Brain pericyte (primary cell): ENCODE data around the gene CD200R1.

Source experiments
- DNase-seq: peaks from one replicate; pipeline ENCODE4 v3.0.0-alpha.2; 2012; ENCODE audit warnings: low read depth, low spot score

CD200R1 gene

DNA sequence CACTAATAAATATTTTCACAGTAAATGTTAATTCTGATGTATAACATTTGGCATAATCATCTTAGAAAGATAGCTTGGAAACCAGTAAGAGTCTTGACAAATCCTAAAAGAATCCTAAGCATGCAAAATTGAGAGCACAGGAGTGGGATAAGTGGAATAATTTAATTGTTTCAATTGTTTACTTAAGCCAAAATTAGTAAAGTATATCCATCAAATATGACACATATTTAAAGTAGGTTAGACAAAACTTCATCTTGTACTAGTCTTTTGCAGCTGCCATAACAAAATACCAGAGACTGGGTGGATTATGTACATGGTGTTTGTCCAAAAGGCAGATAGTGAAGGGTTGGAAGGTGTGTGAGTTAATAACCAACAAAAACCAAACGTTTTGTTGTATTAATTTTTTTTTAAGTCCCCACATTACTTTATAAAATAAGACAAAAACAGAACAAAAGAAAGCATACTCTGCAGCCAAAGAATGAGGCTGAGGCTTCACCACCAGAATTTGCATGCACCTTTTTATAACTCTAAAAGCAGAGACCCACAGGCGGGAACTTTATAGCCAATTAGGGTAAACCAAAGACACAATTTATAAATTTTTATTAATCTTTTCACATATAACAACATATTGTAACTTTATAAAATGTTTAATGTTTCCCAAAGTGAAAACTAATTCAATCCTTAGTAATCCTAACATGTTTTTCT, 86.4 kb downstream of the CD200R1 start:
- no peak for DNase-seq

DNA sequence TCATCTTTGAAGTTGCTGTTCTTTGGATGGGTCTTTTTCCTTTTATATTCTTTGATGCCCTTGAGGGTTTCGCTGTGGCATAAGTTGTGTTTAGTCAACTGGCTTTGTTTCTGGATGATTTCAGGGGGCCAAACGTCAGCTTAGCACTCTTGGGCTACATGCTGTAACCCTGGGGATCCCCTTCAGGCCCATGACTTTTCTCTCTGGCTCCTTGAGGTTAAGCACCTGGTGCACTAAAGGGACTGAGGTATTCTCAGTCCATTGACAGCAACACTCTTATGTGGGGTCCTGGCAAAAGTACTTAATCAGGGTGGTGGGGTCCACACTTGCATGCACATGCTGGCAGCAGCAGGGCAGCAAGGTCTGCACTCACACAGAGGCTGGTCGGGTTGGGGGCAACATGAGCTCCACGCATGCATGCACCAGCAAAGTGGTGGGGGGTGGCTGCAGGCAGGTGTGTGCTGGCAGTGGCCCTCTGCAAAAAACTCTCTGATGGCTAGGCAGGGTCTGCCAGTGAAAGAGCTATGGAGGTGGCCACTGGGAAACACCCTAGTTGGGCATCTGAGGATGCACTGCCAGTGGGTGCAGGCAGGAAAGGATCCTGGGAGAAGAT, 90.1 kb downstream of the CD200R1 start:
- DNase-seq = no peak

DNA sequence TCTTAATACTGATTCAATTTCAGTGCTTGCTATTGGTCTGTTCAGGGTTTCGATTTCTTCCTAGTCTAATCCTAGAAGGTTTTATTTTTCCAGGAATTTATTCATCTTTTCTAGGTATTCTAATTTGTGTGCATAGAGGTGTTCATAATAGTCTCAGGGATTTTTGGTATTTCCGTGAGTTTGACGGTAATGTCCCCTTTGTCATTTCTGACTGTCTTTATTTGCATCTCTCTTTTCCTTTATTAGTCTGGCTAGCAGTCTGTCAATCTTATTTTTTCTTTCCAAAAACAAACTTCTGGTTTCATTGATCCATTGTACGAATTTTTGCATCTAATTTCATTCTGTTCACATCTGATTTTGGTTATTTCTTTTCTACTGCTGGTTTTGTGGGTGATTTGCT, 93.0 kb downstream of the CD200R1 start:
- DNase-seq = no peak

DNA sequence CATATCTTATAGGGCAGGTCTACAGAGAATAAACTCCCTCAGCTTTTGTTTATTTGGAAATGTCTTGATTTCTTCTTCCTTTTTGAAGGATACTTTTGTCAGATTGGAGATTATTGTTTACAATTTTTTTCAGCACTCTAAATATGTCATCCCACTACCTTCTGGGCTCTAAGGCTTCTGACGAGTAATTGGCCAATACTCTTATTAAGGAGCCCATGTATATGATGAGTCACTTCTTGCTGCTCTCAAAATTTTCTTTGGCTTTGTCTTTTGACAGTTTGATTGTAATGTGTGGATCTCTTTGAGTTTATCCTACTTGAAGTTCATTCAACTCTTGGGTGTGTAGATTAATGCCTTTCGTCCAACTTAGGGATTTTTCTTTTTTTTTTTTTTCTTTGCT, 99.3 kb downstream of the CD200R1 start:
- no peak for DNase-seq

DNA sequence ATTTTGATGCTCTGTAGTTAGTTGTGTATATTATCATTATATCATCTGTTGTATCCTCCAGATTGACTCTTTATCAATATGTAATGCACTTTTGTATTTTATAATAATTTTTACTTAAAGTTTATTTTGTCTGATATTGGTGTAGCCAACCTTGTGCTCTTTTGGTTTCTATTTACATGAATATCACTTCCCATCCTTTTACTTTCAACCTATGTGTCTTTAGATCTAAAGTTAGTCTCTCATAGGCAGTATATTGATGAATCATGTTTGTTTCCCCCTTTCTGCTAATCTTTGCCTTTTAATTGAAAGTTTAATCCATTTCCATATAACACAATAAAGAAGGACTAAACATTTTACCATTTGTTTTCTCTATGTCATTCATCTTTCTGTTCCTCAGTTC, 100.2 kb downstream of the CD200R1 start:
- no peak for DNase-seq

DNA sequence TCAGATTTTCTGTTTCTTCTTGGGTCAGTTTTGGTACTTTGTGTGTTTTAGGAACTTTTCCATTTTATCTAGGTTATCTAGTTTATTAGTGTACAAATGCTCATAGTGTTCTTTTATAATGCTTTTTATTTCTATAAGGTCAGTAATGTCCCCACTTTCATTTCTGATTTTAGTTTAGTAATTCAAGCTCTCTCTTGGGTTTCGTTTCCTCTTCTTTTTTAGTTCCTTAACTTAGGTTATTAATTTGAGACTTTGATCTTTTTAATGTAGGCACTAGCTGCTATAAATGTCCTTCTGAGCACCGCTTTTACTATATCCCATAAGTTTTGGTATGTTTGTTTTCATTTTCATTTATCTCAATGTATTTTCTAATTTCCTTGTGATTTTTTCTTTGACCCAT, 101.3 kb downstream of the CD200R1 start:
- no peak for DNase-seq

DNA sequence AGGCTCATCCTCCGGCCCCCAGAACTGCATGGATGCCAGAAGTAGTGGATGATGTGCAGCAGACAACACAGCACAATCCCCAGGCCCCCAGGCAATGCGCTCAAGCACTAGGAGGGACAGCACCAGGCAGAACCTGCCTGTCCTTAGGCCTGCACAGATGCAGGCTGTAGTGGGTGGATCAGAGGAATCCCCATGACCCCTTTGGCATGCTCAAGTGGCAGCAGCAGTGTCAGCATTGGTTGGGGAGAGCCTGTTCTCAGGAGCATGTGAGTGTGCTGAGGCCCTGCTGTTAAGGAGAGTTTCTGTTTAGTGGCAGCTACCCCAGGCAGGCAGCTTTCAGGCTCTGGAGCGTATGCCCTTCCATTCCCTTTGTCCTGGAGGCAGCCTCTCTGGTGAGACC, 103.2 kb downstream of the CD200R1 start:
- DNase-seq = no peak
